GM21515 (cell line): ENCODE results near the gene KDM2B.
"Not testable (repeated sequence)": the region's sequence is repeated elsewhere in the genome, so short reads cannot be mapped to it uniquely, and the experiment has no call there.

Experiments
- ATAC-seq: cut with Tn5 transposase; IDR thresholded peaks from one replicate; pipeline ENCODE4 v1.9.1; 2021; ENCODE audit not compliant: unreplicated experiment

KDM2B gene

GRCh38 chr12:121397521-121397920, 183.3 kb downstream of the KDM2B start:
- no peak for ATAC-seq

DNA sequence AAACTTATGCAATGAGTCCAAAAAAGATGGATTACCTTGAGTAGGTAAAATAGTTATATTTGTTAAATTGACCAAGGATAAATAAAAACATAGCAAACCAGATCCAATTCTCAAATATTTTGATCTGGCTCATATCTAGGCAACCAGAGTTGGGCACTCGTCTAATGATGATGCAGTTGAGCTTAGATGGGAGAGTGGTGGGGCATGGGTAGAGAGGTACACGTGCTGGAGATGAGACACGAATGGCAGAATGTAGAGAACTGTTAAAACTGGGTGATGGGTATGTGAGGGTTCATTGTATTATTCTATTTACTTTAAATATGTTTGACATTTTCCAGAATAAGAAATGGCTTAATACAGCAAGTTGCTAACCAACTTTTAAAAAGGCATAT, 188.5 kb downstream of the KDM2B start:
- no peak for ATAC-seq

DNA sequence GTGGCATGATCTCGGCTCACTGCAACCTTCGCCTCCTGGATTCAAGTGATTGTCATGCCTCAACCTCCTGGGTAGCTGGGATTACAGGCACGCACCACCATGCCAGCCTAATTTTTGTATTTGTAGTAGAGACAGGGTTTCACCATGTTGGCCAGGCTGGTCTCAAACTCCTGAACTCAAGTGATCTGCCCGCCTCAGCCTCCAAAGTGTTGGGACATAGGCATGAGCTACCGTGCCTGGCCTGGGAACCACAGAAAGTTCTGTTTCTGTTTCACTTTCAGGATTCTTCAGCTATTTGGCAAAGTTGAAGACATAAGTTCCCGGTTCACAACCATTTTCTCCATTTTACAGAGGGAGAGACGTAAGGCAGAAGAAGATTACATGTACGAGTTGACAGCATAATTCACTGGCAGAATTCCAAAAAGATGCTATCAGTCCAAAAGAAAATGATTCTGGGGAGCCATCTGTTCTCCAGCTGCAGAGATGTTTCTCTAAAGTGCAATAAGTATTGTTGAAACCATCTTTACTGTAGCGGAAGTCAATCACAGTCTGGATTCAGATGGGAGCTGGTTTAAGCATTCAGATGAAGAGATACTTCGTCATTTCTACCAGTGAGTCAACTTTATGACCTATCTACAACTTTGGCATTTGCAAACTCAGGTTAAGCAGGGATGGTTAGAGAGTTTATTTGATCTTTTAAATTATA, 189.1 kb downstream of the KDM2B start:
- ATAC-seq: no peak

DNA sequence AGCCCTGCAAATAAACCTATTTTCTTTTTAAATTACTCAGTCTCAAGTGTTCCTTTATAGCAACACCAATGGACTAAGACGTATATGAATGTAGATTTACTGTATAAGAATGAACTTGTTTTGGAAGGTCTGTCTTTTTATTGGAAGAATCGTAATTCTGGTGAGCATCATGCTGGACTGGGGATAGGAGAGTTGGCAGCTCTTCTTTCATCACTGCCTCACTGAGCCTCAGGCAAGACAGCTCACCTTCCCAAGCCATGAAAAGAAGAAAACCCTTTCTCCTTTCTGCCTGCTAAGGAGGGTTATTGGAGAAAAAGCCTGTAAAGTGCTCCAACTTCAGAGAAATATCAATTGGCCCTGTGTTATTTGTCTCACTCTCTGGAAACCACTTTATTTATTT, 190.0 kb downstream of the KDM2B start:
- ATAC-seq: no peak

DNA sequence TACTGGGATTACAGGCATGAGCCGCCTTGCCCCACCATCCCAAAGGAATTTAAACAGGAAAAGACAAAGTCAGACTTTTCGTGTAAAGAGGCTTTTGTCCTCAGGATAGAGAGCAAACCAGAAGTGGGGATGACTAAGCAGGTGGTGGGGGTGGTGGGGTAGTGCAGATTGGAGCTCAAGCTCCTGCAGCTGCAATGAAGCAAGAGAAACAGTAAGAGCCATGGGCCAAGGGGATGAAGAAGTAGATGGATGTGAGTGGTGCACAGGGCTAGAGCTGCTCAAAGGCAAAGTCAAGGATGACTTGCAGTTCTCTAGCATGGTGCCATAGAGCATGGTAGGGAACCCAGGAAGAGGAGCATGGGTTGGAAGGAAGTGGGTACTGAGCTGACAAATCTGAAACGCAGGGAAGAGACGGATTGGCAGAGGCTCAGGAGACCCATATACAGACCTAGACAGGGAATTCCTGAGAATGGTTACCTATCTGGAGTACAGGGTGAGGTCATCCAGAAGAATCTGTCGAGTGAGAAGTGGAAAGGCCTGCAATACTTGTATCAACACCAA, 192.3 kb downstream of the KDM2B start:
- ATAC-seq: no peak

DNA sequence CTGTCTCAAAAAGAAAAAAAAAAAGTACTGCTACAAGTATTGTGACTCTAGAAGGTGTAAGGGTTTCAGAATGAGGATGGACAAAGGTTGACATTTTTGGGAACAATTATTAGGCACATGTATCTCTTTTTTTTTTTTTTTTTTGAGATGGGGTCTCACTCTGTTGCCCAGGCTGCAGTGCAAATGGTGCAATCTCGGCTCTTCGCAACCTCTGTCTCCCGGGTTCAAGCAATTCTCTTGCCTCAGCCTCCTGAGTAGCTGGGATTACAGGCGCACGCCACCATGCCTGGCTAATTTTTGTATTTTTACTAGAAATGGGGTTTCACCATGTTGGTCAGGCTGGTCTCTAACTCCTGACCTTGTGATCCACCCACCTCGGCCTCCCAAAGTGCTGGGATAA, 195.9 kb downstream of the KDM2B start:
- not testable (repeated sequence) for ATAC-seq

- ATAC-seq: no peak
These were observed 197.2 kb downstream of the KDM2B start for GRCh38 chr12:121383601-121384021.

- ATAC-seq: no peak
These were observed 200.9 kb downstream of the KDM2B start for GRCh38 chr12:121379945-121380344.
